ENCODE results near the gene MRC2. TPM values are rescaled to one million over a fixed set of nuclear protein-coding genes. Genes with fewer than 3 reads are reported as not detected.

MRC2 gene
- total RNA-seq, 1 donor from 2014 or later, result 120 TPM

DNA sequence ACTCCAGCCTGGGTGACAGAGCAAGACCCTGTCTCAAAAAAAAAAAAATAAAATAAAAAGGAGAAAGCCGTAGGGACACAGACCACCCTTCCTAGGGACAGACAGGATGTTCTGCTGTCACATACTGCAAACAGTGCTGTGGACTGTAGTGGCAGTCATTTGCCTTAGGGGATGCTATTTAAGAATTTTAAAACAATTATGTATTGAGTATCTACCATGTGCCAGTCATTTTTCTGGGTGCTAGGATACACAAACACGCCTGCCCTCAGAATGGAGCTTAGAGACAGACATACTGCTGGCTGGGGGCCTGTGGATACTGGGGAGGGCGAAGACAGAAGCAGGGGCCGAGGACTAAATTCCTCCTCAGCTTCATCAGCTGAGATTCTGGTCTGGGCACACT, 45.5 kb downstream of the MRC2 start:
- Mint-ChIP-seq H3K9me3 (ENCODE audit: unreplicated experiment) (no peaks in the 10 kb centered on the region), H3K27ac (ENCODE audit: unreplicated experiment) (no peak overlapping the region), H3K27me3 (ENCODE audit: unreplicated experiment) (peaks cover 6% of the 10 kb centered on the region), H3K36me3 (ENCODE audit: low read depth, unreplicated experiment) (peaks cover 6% of the 10 kb centered on the region), H3K4me3 (ENCODE audit: unreplicated experiment) (no peak overlapping the region), H3K4me1 (ENCODE audit: unreplicated experiment) (peaks cover 2% of the 10 kb centered on the region)
- no peak for TF ChIP-seq CTCF (IDR thresholded peaks at IDR 0.05; ENCODE audit: unreplicated experiment)
- no peak for DNase-seq (ENCODE audit: low spot score)

DNA sequence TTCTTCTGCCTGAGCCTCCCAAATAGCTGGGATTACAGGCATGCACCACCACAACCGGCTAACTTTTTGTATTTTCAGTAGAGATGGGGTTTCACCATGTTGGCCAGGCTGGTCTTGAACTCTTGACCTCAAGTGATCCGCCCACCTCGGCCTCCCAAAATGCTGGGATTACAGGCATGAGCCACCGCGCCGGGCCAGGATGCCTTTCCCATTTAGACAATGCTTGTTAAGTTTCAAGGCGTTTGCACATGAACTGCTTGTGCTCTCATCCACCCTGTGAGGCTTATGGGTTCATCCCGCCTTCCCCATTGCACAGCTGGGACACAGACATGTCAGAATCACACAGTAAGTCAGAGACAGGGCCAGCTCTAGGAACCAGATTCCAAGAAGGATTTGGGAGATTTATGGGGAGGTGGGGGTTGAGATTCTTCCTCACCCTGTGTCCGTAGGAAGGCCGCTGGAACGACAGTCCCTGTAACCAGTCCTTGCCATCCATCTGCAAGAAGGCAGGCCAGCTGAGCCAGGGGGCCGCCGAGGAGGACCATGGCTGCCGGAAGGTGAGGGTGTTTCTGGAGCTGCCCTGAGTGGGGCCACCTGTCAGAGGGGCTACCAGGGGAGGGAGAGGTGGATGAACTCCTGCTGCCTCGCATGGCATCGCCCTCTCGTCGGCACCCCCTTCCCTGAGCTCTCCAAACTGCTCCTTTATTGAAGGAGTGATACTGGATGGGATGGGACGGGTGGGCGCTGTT, 46.3 kb downstream of the MRC2 start:
- Mint-ChIP-seq H3K4me1 (ENCODE audit: unreplicated experiment) (peaks cover 1% of the 10 kb centered on the region), H3K9me3 (ENCODE audit: unreplicated experiment) (no peaks in the 10 kb centered on the region), H3K27me3 (ENCODE audit: unreplicated experiment) (peaks cover 6% of the 10 kb centered on the region), H3K36me3 (ENCODE audit: low read depth, unreplicated experiment) (peaks cover 6% of the 10 kb centered on the region), H3K4me3 (ENCODE audit: unreplicated experiment) (no peak overlapping the region), H3K27ac (ENCODE audit: unreplicated experiment) (no peak overlapping the region)
- TF ChIP-seq CTCF (IDR thresholded peaks at IDR 0.05; ENCODE audit: unreplicated experiment), result no peak
- no peak for DNase-seq (ENCODE audit: low spot score)

DNA sequence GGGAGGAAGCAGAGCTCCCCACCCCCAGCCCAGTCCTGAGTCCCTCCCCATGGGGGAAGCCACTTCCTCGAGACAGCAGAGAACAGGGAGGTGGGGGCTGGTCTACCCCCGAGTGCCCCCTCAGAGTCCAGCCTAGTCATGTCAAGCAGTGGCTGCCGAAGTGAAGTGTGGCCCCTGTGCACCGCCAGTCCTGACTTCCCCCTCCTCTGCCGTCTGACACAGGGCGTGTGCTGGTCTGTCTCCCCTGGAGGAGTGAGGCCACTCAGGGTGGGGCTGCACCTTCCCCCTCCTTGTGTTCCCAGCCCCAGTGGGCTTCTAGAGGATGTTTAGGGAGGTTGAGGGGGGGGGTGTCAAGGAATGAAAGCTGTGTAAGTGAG, 46.9 kb downstream of the MRC2 start:
- Mint-ChIP-seq H3K27me3 (ENCODE audit: unreplicated experiment) (peaks cover 6% of the 10 kb centered on the region), H3K36me3 (ENCODE audit: low read depth, unreplicated experiment) (peaks cover 6% of the 10 kb centered on the region), H3K4me3 (ENCODE audit: unreplicated experiment) (no peak overlapping the region), H3K9me3 (ENCODE audit: unreplicated experiment) (no peaks in the 10 kb centered on the region), H3K4me1 (ENCODE audit: unreplicated experiment) (no peaks in the 10 kb centered on the region), H3K27ac (ENCODE audit: unreplicated experiment) (no peak overlapping the region)
- no peak for TF ChIP-seq CTCF (IDR thresholded peaks at IDR 0.05; ENCODE audit: unreplicated experiment)
- no peak for DNase-seq (ENCODE audit: low spot score)

- peaks cover 6% of the 10 kb centered on the region for H3K36me3 Mint-ChIP-seq (ENCODE audit: low read depth, unreplicated experiment)
- no peaks in the 10 kb centered on the region for H3K9me3 Mint-ChIP-seq (ENCODE audit: unreplicated experiment)
- H3K4me3 Mint-ChIP-seq (ENCODE audit: unreplicated experiment), result no peak overlapping the region
- no peak for DNase-seq (ENCODE audit: low spot score)
- H3K27ac Mint-ChIP-seq (ENCODE audit: unreplicated experiment), result no peak overlapping the region
- H3K4me1 Mint-ChIP-seq (ENCODE audit: unreplicated experiment), result no peaks in the 10 kb centered on the region
- no peak for TF ChIP-seq CTCF (IDR thresholded peaks at IDR 0.05; ENCODE audit: unreplicated experiment)
- peaks cover 6% of the 10 kb centered on the region for H3K27me3 Mint-ChIP-seq (ENCODE audit: unreplicated experiment)
These were observed 47.4 kb downstream of the MRC2 start for GRCh38 chr17:62674841-62675240.

DNA sequence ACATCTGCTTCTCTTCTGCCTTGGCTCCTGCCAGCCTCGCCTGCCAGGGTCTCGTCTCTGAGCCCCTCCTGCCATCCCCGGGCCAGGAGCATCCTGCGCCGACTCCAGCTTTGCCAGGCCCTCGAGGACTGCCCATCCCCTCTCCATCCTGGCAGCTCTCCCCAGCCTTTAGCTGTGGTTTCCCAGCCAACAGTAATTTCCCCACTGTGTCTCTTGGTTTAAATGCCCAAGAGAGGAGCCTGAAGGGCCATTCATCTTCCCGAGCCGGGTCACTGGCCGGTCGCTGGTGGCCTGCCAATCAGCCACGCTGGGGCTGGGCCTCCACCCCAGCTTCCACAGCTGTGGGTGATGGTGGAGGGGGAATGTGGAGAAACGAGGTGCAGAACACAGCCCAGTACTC, 47.8 kb downstream of the MRC2 start:
- Mint-ChIP-seq H3K36me3 (ENCODE audit: low read depth, unreplicated experiment) (peaks cover 6% of the 10 kb centered on the region), H3K4me1 (ENCODE audit: unreplicated experiment) (no peaks in the 10 kb centered on the region), H3K27ac (ENCODE audit: unreplicated experiment) (no peak overlapping the region), H3K9me3 (ENCODE audit: unreplicated experiment) (no peaks in the 10 kb centered on the region), H3K4me3 (ENCODE audit: unreplicated experiment) (no peak overlapping the region), H3K27me3 (ENCODE audit: unreplicated experiment) (peaks cover 6% of the 10 kb centered on the region)
- TF ChIP-seq CTCF (IDR thresholded peaks at IDR 0.05; ENCODE audit: unreplicated experiment), result no peak
- no peak for DNase-seq (ENCODE audit: low spot score)
